ENCODE data around the gene RASD2.

RASD2 gene

DNA sequence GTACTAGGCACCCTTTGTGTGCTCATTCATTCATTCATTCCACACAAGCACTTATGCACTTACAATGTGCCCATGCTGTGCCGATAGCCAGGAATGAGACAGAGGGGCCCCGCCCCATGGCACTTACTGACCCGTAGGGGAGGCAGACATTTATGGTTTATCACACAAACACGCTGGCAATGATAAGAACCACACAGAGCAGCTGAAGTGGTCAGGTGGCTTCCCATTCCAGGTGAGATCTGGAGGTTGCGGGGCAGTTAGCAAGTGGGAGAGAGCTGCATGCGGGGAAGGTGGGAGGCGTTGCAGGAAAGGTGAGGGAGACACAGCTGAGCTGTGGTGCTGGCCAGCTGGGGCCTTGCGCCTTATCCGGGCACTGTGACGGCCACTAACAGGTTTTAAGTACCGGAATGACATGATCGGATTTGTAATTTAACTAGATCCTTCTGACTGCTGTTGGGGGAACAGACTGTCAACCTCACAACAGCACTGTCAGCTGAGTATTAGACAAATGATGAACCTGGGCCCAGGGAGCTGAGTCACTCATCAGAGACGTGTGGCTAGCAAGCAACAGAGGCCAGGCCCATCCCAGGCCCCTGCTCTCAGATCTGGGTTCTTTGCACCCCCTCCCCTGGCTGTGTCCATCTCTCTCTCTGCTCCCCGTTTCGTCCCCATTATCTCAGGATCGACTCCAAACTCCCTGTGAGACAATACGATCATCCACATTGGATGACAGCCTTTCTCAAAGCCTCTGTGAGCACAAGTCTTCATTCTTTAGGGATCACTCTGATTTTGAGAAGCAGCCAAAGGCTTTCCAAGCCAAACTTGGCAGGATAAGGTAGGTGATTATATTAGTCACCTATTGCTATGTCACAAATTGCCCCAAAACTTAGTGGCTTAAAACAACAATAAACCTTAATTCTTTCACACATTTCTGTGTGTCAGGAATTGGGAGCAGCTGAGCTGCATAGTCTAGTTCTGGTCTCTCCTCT, 28.4 kb downstream of the RASD2 start:
- peaks cover 0 to 6% of the 10 kb centered on the region in 2 donors for H3K4me1 ChIP-seq (ENCODE audit: control insufficient read depth in 1 of 2, insufficient read depth in 2 of 2, low read length in 2 of 2)
- no peak overlapping the region for H3K4me3 ChIP-seq (ENCODE audit: low read depth in 1 of 2, low read length in 2 of 2)
- H3K9me3 ChIP-seq (ENCODE audit: control insufficient read depth in 1 of 2, low read length in 2 of 2), result no peaks in the 10 kb centered on the region
- no peak overlapping the region for H3K9ac ChIP-seq (ENCODE audit: low read depth in 1 of 2, low read length in 2 of 2)
- peaks cover 0 to 4% of the 10 kb centered on the region in 2 donors for H3K27me3 ChIP-seq (ENCODE audit: control insufficient read depth in 1 of 2, insufficient read depth in 2 of 2, low read length in 2 of 2)
- H3K27ac ChIP-seq (ENCODE audit: low read depth, low read length), result no peak overlapping the region
- no peaks in the 10 kb centered on the region for H3K36me3 ChIP-seq (ENCODE audit: control insufficient read depth in 1 of 2, insufficient read depth in 2 of 2, low read length in 2 of 2)

DNA sequence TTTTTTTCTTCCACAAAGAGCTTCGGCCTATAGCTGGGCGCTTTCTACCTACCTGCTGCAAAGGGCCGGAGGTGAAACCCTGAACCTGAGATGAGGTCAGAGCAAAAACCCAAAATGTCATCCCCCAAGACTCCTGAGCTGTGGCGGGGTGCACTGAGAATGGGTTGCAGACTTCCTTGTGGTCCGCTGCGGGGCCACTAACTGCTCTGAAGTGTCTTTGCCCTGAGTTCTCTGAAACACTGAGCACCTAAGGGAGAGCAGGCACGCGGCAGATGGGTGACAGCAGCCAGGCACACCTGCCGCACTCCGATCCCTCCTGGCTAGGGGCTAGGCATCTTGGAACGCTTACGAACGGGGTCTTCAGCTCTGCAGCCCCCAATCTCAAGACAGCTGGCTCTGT, 29.3 kb downstream of the RASD2 start:
- H3K9ac ChIP-seq (ENCODE audit: low read depth in 1 of 2, low read length in 2 of 2), result no peak overlapping the region
- no peak overlapping the region for H3K27ac ChIP-seq (ENCODE audit: low read depth, low read length)
- peaks cover 0 to 4% of the 10 kb centered on the region in 2 donors for H3K27me3 ChIP-seq (ENCODE audit: control insufficient read depth in 1 of 2, insufficient read depth in 2 of 2, low read length in 2 of 2)

GRCh38 chr22:35570686-35571194, 30.1 kb downstream of the RASD2 start:
- Histone ChIP-seq H3K36me3 (ENCODE audit: control insufficient read depth in 1 of 2, insufficient read depth in 2 of 2, low read length in 2 of 2) (no peaks in the 10 kb centered on the region), H3K9ac (ENCODE audit: low read depth in 1 of 2, low read length in 2 of 2) (no peak overlapping the region), H3K4me3 (ENCODE audit: low read depth in 1 of 2, low read length in 2 of 2) (no peak overlapping the region), H3K27me3 (ENCODE audit: control insufficient read depth in 1 of 2, insufficient read depth in 2 of 2, low read length in 2 of 2) (peaks cover 0 to 4% of the 10 kb centered on the region in 2 donors), H3K27ac (ENCODE audit: low read depth, low read length) (no peak overlapping the region), H3K9me3 (ENCODE audit: control insufficient read depth in 1 of 2, low read length in 2 of 2) (no peaks in the 10 kb centered on the region), H3K4me1 (ENCODE audit: control insufficient read depth in 1 of 2, insufficient read depth in 2 of 2, low read length in 2 of 2) (no peaks in the 10 kb centered on the region)

More for the DNA sequence above, 29.3 kb downstream of the RASD2 start:
- no peaks in the 10 kb centered on the region for H3K36me3 ChIP-seq (ENCODE audit: control insufficient read depth in 1 of 2, insufficient read depth in 2 of 2, low read length in 2 of 2)
- H3K4me1 ChIP-seq (ENCODE audit: control insufficient read depth in 1 of 2, insufficient read depth in 2 of 2, low read length in 2 of 2), result peaks cover 0 to 5% of the 10 kb centered on the region in 2 donors
- no peaks in the 10 kb centered on the region for H3K9me3 ChIP-seq (ENCODE audit: control insufficient read depth in 1 of 2, low read length in 2 of 2)
- no peak overlapping the region for H3K4me3 ChIP-seq (ENCODE audit: low read depth in 1 of 2, low read length in 2 of 2)

DNA sequence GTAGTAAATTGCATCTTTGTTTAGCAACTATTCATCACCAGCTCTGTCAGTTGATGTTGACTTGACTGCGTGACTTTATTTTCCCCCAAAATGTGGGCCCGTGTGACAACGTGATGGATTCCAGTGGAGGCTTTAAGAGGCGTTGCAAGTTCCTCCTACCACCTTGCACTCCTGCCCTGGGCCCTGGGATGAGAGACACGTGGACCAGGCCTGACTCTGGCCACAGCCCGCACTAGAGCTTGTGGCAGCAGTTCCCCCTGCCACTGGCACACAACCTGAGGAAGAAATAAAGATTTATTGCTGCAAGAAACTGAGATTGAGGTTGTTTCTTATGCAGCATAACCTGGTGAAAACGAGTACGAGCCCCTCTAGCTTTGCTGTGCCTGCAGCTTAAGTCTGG, 31.9 kb downstream of the RASD2 start:
- Histone ChIP-seq H3K9me3 (ENCODE audit: control insufficient read depth in 1 of 2, low read length in 2 of 2) (no peaks in the 10 kb centered on the region), H3K4me3 (ENCODE audit: low read depth in 1 of 2, low read length in 2 of 2) (no peak overlapping the region), H3K9ac (ENCODE audit: low read depth in 1 of 2, low read length in 2 of 2) (no peak overlapping the region), H3K36me3 (ENCODE audit: control insufficient read depth in 1 of 2, insufficient read depth in 2 of 2, low read length in 2 of 2) (no peaks in the 10 kb centered on the region), H3K27ac (ENCODE audit: low read depth, low read length) (no peak overlapping the region), H3K27me3 (ENCODE audit: control insufficient read depth in 1 of 2, insufficient read depth in 2 of 2, low read length in 2 of 2) (peaks cover 0 to 4% of the 10 kb centered on the region in 2 donors), H3K4me1 (ENCODE audit: control insufficient read depth in 1 of 2, insufficient read depth in 2 of 2, low read length in 2 of 2) (no peaks in the 10 kb centered on the region)

- no peaks in the 10 kb centered on the region for H3K4me1 ChIP-seq (ENCODE audit: control insufficient read depth in 1 of 2, insufficient read depth in 2 of 2, low read length in 2 of 2)
- no peaks in the 10 kb centered on the region for H3K27me3 ChIP-seq (ENCODE audit: control insufficient read depth in 1 of 2, insufficient read depth in 2 of 2, low read length in 2 of 2)
- H3K9me3 ChIP-seq (ENCODE audit: control insufficient read depth in 1 of 2, low read length in 2 of 2), result no peaks in the 10 kb centered on the region
- no peaks in the 10 kb centered on the region for H3K36me3 ChIP-seq (ENCODE audit: control insufficient read depth in 1 of 2, insufficient read depth in 2 of 2, low read length in 2 of 2)
- H3K27ac ChIP-seq (ENCODE audit: low read depth, low read length), result no peak overlapping the region
- H3K9ac ChIP-seq (ENCODE audit: low read depth in 1 of 2, low read length in 2 of 2), result no peak overlapping the region
- no peak overlapping the region for H3K4me3 ChIP-seq (ENCODE audit: low read depth in 1 of 2, low read length in 2 of 2)
Measured at GRCh38 chr22:35575116-35575748, 34.6 kb downstream of the RASD2 start.

DNA sequence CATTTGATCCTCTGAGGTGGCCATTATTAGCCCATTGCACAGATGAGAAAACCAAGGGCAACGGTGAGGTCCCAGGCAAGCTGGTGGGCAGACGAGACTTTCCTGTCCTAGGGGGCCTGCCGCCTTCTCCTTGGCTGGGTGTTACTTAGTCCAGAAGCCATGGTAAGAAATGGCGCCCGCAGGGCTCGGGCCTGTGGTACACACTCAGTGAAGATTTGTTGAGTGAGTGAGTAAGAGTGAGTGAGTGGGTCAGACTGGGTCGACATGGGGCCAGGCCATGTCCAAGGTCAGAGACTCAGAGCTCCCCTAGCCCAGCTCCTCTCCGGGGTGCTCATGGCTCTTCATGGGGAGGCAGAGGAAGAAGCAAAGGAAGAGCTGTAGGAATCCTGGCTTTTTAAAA, 36.0 kb downstream of the RASD2 start:
- no peak overlapping the region for H3K9ac ChIP-seq (ENCODE audit: low read depth in 1 of 2, low read length in 2 of 2)
- H3K27me3 ChIP-seq (ENCODE audit: control insufficient read depth in 1 of 2, insufficient read depth in 2 of 2, low read length in 2 of 2), result no peaks in the 10 kb centered on the region
- no peaks in the 10 kb centered on the region for H3K36me3 ChIP-seq (ENCODE audit: control insufficient read depth in 1 of 2, insufficient read depth in 2 of 2, low read length in 2 of 2)
- H3K4me3 ChIP-seq (ENCODE audit: low read depth in 1 of 2, low read length in 2 of 2), result no peak overlapping the region
- no peak overlapping the region for H3K27ac ChIP-seq (ENCODE audit: low read depth, low read length)
- no peaks in the 10 kb centered on the region for H3K9me3 ChIP-seq (ENCODE audit: control insufficient read depth in 1 of 2, low read length in 2 of 2)
- H3K4me1 ChIP-seq (ENCODE audit: control insufficient read depth in 1 of 2, insufficient read depth in 2 of 2, low read length in 2 of 2), result no peaks in the 10 kb centered on the region

GRCh38 chr22:35577799-35578659, 37.4 kb downstream of the RASD2 start:
- no peaks in the 10 kb centered on the region for H3K4me1 ChIP-seq (ENCODE audit: control insufficient read depth in 1 of 2, insufficient read depth in 2 of 2, low read length in 2 of 2)
- H3K36me3 ChIP-seq (ENCODE audit: control insufficient read depth in 1 of 2, insufficient read depth in 2 of 2, low read length in 2 of 2), result no peaks in the 10 kb centered on the region
- no peaks in the 10 kb centered on the region for H3K27me3 ChIP-seq (ENCODE audit: control insufficient read depth in 1 of 2, insufficient read depth in 2 of 2, low read length in 2 of 2)
- H3K9me3 ChIP-seq (ENCODE audit: control insufficient read depth in 1 of 2, low read length in 2 of 2), result no peaks in the 10 kb centered on the region
- H3K4me3 ChIP-seq (ENCODE audit: low read depth in 1 of 2, low read length in 2 of 2), result no peak overlapping the region
- H3K9ac ChIP-seq (ENCODE audit: low read depth in 1 of 2, low read length in 2 of 2), result no peak overlapping the region
- H3K27ac ChIP-seq (ENCODE audit: low read depth, low read length), result no peak overlapping the region

GRCh38 chr22:35578836-35579575, 38.4 kb downstream of the RASD2 start:
- no peaks in the 10 kb centered on the region for H3K4me1 ChIP-seq (ENCODE audit: control insufficient read depth in 1 of 2, insufficient read depth in 2 of 2, low read length in 2 of 2)
- H3K4me3 ChIP-seq (ENCODE audit: low read depth in 1 of 2, low read length in 2 of 2), result no peak overlapping the region
- no peaks in the 10 kb centered on the region for H3K36me3 ChIP-seq (ENCODE audit: control insufficient read depth in 1 of 2, insufficient read depth in 2 of 2, low read length in 2 of 2)
- no peak overlapping the region for H3K27ac ChIP-seq (ENCODE audit: low read depth, low read length)
- H3K9me3 ChIP-seq (ENCODE audit: control insufficient read depth in 1 of 2, low read length in 2 of 2), result no peaks in the 10 kb centered on the region
- H3K9ac ChIP-seq (ENCODE audit: low read depth in 1 of 2, low read length in 2 of 2), result no peak overlapping the region
- no peaks in the 10 kb centered on the region for H3K27me3 ChIP-seq (ENCODE audit: control insufficient read depth in 1 of 2, insufficient read depth in 2 of 2, low read length in 2 of 2)

DNA sequence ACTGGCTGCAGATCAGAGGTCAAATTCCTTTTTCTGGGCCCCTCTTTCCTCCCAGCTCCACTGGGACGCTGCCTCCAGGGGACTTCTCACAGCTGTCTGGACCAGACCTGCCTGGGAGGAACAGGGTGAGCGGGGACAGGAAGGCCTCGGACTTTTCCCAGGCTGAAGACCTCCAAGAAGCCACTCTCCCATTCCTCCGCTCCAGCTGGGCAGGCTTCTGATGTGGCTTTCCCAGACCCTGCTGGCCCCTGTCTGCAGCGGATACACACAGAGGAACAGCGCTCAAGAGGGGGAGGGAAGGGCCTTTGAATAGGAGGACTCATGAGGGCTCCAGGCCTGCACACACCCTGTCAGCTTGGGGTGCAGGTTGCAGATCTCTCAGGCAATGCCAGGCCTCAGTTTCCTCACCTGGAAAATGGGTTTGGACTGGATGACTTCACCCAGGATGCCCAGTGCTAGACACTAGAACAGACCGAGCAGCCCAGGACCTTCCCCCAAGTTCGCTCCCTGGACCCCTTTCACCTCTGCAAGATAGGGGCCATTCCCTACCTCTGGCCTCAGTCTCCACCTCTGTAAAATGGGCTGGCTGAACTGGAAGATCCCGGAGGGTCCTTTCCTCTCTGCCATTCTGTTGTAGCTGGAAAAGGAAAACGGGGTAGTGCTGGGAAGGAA, 39.9 kb downstream of the RASD2 start:
- H3K4me1 ChIP-seq (ENCODE audit: control insufficient read depth in 1 of 2, insufficient read depth in 2 of 2, low read length in 2 of 2), result no peaks in the 10 kb centered on the region
- no peak overlapping the region for H3K9ac ChIP-seq (ENCODE audit: low read depth in 1 of 2, low read length in 2 of 2)
- H3K4me3 ChIP-seq (ENCODE audit: low read depth in 1 of 2, low read length in 2 of 2), result no peak overlapping the region
- no peaks in the 10 kb centered on the region for H3K27me3 ChIP-seq (ENCODE audit: control insufficient read depth in 1 of 2, insufficient read depth in 2 of 2, low read length in 2 of 2)
- no peaks in the 10 kb centered on the region for H3K9me3 ChIP-seq (ENCODE audit: control insufficient read depth in 1 of 2, low read length in 2 of 2)
- H3K27ac ChIP-seq (ENCODE audit: low read depth, low read length), result no peak overlapping the region
- no peaks in the 10 kb centered on the region for H3K36me3 ChIP-seq (ENCODE audit: control insufficient read depth in 1 of 2, insufficient read depth in 2 of 2, low read length in 2 of 2)
